Nephron progenitor cell (in vitro differentiated cells): ENCODE measurements around the gene ALPK1.
A peak's percentile ranks its signal among the peaks of the same experiment; 100 is the strongest.

Experiments
- DNase-seq: peaks from one replicate; pipeline ENCODE4 v3.0.0; 2021
- H3K27ac Mint-ChIP-seq: 2 replicates; pipeline ENCODE4 v1.8.0; 2021; ENCODE audit warnings: mild to moderate bottlenecking, moderate library complexity, mixed read lengths
- H3K27me3 Mint-ChIP-seq: 2 replicates; pipeline ENCODE4 v1.8.0; 2021; ENCODE audit warnings: mild to moderate bottlenecking, low read depth, mixed read lengths; ENCODE audit not compliant: poor library complexity
- H3K36me3 Mint-ChIP-seq: 2 replicates; pipeline ENCODE4 v1.8.0; 2021; ENCODE audit warnings: low read depth, mixed read lengths
- H3K4me1 Mint-ChIP-seq: 2 replicates; pipeline ENCODE4 v1.8.0; 2021; ENCODE audit warnings: mixed read lengths
- H3K4me3 Mint-ChIP-seq: 2 replicates; pipeline ENCODE4 v1.8.0; 2021; ENCODE audit warnings: mild to moderate bottlenecking, moderate library complexity, mixed read lengths
- H3K9me3 Mint-ChIP-seq: 2 replicates; pipeline ENCODE4 v1.8.0; 2021; ENCODE audit warnings: mild to moderate bottlenecking, moderate library complexity, mixed read lengths
- TF ChIP-seq, protein P1 (sequence below): fragments of 200-600 bp; sonication (generic); IDR thresholded peaks from 2 replicates; pipeline ENCODE4 v1.5.0; 2021; ENCODE audit warnings: antibody characterized with exemption

ALPK1 gene

DNA sequence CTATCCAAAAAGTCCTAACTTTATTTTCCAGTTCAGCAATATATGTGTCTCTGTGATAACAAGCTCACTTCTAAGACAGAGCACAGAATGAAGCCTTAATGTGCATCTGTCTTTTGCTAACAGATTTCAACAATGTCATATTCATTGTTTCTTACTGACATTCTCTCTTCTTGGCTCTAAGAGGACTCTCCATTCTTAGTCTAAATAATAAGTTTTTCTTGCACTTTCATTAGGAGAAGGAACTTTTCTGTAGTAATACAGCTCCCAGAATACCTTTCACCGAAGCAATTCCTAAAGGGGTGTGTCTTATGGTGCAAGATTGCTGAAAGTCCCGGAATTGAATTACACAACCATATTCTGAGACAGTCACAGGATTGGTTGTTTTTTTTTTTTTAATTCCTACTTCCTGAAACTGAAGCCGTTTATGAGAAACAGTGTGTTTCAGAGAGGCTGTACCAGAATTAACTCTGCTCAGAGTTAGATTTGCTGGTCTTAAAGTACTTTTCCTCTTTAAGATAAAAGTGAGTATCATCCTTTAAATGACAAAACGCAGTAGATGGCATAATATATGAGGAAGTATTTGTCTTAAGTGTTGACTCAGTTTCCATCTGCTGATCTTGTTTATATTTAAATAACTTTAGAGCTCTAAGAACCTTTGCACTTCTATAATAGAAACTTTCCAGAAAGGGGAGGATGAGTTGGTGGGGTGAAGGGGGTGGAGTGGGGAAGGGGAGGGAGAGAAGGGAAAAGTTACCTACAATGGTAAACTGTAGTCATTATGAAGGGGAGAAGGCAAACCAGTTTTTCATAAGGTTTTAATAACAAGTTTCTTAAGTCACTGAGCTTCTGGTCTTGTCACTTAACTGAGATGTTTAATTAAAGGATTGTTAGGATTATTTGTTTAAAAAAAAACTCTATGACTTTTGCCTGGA lies at the start of gene ALPK1:
ALPK1 (plus strand) TSS at position 421 of the 932 bp plus-strand sequence.
- Mint-ChIP-seq H3K27ac (no peak within 1 kb of the TSS), H3K4me1 (no peaks in the 10 kb centered on the region), H3K9me3 (no peaks in the 10 kb centered on the region), H3K4me3 (peak within 1 kb of the TSS; percentile 33), H3K36me3 (no peaks in the 10 kb centered on the region), H3K27me3 (peaks cover 16% of the 10 kb centered on the region)
- TF ChIP-seq, protein P1, sequence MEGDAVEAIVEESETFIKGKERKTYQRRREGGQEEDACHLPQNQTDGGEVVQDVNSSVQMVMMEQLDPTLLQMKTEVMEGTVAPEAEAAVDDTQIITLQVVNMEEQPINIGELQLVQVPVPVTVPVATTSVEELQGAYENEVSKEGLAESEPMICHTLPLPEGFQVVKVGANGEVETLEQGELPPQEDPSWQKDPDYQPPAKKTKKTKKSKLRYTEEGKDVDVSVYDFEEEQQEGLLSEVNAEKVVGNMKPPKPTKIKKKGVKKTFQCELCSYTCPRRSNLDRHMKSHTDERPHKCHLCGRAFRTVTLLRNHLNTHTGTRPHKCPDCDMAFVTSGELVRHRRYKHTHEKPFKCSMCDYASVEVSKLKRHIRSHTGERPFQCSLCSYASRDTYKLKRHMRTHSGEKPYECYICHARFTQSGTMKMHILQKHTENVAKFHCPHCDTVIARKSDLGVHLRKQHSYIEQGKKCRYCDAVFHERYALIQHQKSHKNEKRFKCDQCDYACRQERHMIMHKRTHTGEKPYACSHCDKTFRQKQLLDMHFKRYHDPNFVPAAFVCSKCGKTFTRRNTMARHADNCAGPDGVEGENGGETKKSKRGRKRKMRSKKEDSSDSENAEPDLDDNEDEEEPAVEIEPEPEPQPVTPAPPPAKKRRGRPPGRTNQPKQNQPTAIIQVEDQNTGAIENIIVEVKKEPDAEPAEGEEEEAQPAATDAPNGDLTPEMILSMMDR = no peak
- DNase-seq = no peak

DNA sequence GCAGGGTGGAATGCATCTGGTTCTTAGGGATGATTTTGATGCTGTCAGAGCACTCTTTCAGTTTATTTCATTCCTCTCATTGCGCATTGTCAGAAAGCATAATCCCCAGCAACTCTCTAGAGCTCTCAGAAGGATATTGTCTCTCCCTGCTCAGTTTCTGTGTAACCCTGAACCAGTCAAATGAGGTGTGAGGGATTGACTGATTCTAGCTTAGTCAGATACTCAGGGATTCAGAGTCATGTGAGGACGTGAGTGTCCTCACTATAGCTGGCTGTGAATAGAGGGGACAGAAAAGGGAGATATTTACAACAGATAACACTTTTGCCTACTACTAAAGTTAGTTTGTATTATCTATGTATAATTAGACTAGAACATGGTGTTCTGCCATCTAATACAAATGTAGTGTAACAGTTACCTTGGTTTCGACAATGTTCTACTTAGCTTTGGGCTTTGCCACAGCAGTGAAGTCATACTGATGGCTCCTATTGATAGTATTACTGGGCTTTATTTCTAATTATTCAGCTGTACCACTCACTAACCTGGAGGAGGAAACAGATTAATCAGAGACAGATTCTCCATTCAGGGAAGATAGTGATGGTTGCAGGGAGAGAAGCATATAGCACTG lies 46.0 kb upstream of the ALPK1 start:
- no peaks in the 10 kb centered on the region for H3K4me1 Mint-ChIP-seq
- no peaks in the 10 kb centered on the region for H3K9me3 Mint-ChIP-seq
- DNase-seq = no peak
- H3K27me3 Mint-ChIP-seq = no peaks in the 10 kb centered on the region
- TF ChIP-seq, protein P1 = no peak
- no peak overlapping the region for H3K4me3 Mint-ChIP-seq
- peaks cover 33% of the 10 kb centered on the region for H3K36me3 Mint-ChIP-seq
- H3K27ac Mint-ChIP-seq = peak overlapping the region; percentile 72

GRCh38 chr4:112252234-112252633 lies 44.9 kb upstream of the ALPK1 start:
- DNase-seq = no peak
- Mint-ChIP-seq H3K4me3 (no peak overlapping the region), H3K4me1 (no peaks in the 10 kb centered on the region), H3K27ac (no peak overlapping the region), H3K36me3 (peaks cover 40% of the 10 kb centered on the region), H3K27me3 (no peaks in the 10 kb centered on the region), H3K9me3 (no peaks in the 10 kb centered on the region)
- TF ChIP-seq, protein P1 = no peak

GRCh38 chr4:112253382-112254000 lies 43.7 kb upstream of the ALPK1 start:
- Mint-ChIP-seq H3K4me3 (no peak overlapping the region), H3K9me3 (no peaks in the 10 kb centered on the region), H3K27ac (no peak overlapping the region), H3K27me3 (no peaks in the 10 kb centered on the region), H3K4me1 (no peaks in the 10 kb centered on the region), H3K36me3 (peaks cover 35% of the 10 kb centered on the region)
- TF ChIP-seq, protein P1 = no peak
- no peak for DNase-seq

DNA sequence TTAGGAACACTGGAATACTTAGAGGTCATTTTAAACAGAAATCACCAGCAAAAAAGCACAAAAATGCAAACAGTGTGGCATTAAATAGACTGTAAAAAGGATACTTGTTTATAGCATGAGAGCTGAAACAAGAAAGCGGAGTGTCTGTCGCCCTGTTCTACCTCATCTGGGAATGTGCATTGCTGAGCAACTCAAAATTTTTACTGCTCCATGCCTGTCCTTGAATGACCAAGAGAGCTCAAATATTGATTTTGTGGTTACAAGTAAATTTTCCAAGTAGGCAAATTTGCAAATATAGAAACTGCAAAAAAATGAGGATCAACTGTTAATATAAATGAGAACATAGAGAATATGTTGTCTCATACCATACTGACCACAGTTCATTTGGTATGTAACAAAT lies 40.1 kb upstream of the ALPK1 start:
- Mint-ChIP-seq H3K4me1 (no peaks in the 10 kb centered on the region), H3K9me3 (no peaks in the 10 kb centered on the region), H3K27me3 (no peaks in the 10 kb centered on the region), H3K4me3 (no peak overlapping the region), H3K36me3 (peaks cover 35% of the 10 kb centered on the region), H3K27ac (no peak overlapping the region)
- DNase-seq = no peak
- TF ChIP-seq, protein P1 = no peak
